Dendritic cell treated with granulocyte-macrophage colony-stimulating factor and Interleukin-4, amounts not matched to agents 40 ng/mL and 50 ng/mL, for 4 days (primary cell): ENCODE results near the gene BCL2.
A peak's percentile ranks its signal among the peaks of the same experiment; 100 is the strongest.

Source experiments
- H3K27ac Mint-ChIP-seq: one replicate; pipeline ENCODE4 v1.8.0; 2022; ENCODE audit warnings: mild to moderate bottlenecking, mixed read lengths
- H3K27me3 Mint-ChIP-seq: one replicate; pipeline ENCODE4 v1.8.0; 2022; ENCODE audit warnings: mild to moderate bottlenecking, mixed read lengths
- H3K36me3 Mint-ChIP-seq: one replicate; pipeline ENCODE4 v1.8.0; 2022; ENCODE audit warnings: low read depth, mixed read lengths
- H3K4me1 Mint-ChIP-seq: one replicate; pipeline ENCODE4 v1.8.0; 2022; ENCODE audit warnings: low read depth, mixed read lengths
- H3K4me3 Mint-ChIP-seq: one replicate; pipeline ENCODE4 v1.8.0; 2022; ENCODE audit warnings: mild to moderate bottlenecking, moderate library complexity, mixed read lengths
- H3K9me3 Mint-ChIP-seq: one replicate; pipeline ENCODE4 v1.8.0; 2022; ENCODE audit warnings: mixed read lengths
- intact Hi-C: fragments of 100-400 bp; cut with micrococcal nuclease; formaldehyde crosslinking; loops from one replicate; pipeline ENCODE4 v1.15.0; 2022

Gene BCL2

GRCh38 chr18:63082366-63083019, 237.1 kb downstream of the BCL2 start:
- Mint-ChIP-seq H3K9me3 (peaks cover 10% of the 10 kb centered on the region), H3K27me3 (no peaks in the 10 kb centered on the region), H3K27ac (no peak overlapping the region), H3K4me1 (peaks cover 7% of the 10 kb centered on the region), H3K4me3 (no peak overlapping the region), H3K36me3 (peaks cover 5% of the 10 kb centered on the region)
- intact Hi-C loops = no loop called here

- peaks cover 10% of the 10 kb centered on the region for H3K9me3 Mint-ChIP-seq
- no peak overlapping the region for H3K4me3 Mint-ChIP-seq
- no peaks in the 10 kb centered on the region for H3K27me3 Mint-ChIP-seq
- H3K36me3 Mint-ChIP-seq = peaks cover 5% of the 10 kb centered on the region
- no peak overlapping the region for H3K27ac Mint-ChIP-seq
- peaks cover 19% of the 10 kb centered on the region for H3K4me1 Mint-ChIP-seq
- intact Hi-C loops = no loop called here
Measured at GRCh38 chr18:63079114-63079513, 240.5 kb downstream of the BCL2 start.

- peaks cover 19% of the 10 kb centered on the region for H3K4me1 Mint-ChIP-seq
- no peaks in the 10 kb centered on the region for H3K27me3 Mint-ChIP-seq
- peaks cover 5% of the 10 kb centered on the region for H3K36me3 Mint-ChIP-seq
- intact Hi-C loops = no loop called here
- no peak overlapping the region for H3K4me3 Mint-ChIP-seq
- H3K27ac Mint-ChIP-seq = peak overlapping the region; percentile 78
- peaks cover 10% of the 10 kb centered on the region for H3K9me3 Mint-ChIP-seq
Measured at GRCh38 chr18:63078471-63078870, 241.1 kb downstream of the BCL2 start.

- Mint-ChIP-seq H3K4me1 (peaks cover 24% of the 10 kb centered on the region), H3K36me3 (peaks cover 4% of the 10 kb centered on the region), H3K27me3 (no peaks in the 10 kb centered on the region), H3K4me3 (peak overlapping the region; percentile 79), H3K27ac (peak overlapping the region; percentile 90), H3K9me3 (peaks cover 5% of the 10 kb centered on the region)
- intact Hi-C loops = no loop called here
Measured at GRCh38 chr18:63074981-63075404, 244.6 kb downstream of the BCL2 start.

- intact Hi-C loops = no loop called here
- Mint-ChIP-seq H3K4me3 (no peak overlapping the region), H3K27ac (no peak overlapping the region)
Measured at GRCh38 chr18:63073481-63073880, 246.1 kb downstream of the BCL2 start.

More at GRCh38 chr18:63073481-63073880, 246.1 kb downstream of the BCL2 start:
- Mint-ChIP-seq H3K9me3 (peaks cover 1% of the 10 kb centered on the region), H3K27me3 (no peaks in the 10 kb centered on the region), H3K36me3 (no peaks in the 10 kb centered on the region), H3K4me1 (peaks cover 22% of the 10 kb centered on the region)
